GM18505 (cell line): ENCODE measurements around the gene CRYBG3.

Source experiments
- ATAC-seq: cut with Tn5 transposase; IDR thresholded peaks from one replicate; pipeline ENCODE4 v1.9.1; 2021; ENCODE audit not compliant: unreplicated experiment
- POLR2A ChIP-seq: IDR thresholded peaks from 4 replicates; pipeline ENCODE4 v1.6.1; 2011; ENCODE audit warnings: borderline replicate concordance; ENCODE audit not compliant: insufficient read depth, insufficient read length; ENCODE audit errors: extremely low read depth

CRYBG3 gene

GRCh38 chr3:97949743-97950142, 127.9 kb downstream of the CRYBG3 start:
- no peak for TF ChIP-seq POLR2A
- no peak for ATAC-seq

- ATAC-seq = no peak
- no peak for TF ChIP-seq POLR2A
Observed at GRCh38 chr3:97950360-97950759, 128.5 kb downstream of the CRYBG3 start.

- ATAC-seq = no peak
- no peak for TF ChIP-seq POLR2A
Observed at GRCh38 chr3:97952280-97952679, 130.5 kb downstream of the CRYBG3 start.

- no peak for ATAC-seq
- no peak for TF ChIP-seq POLR2A
Observed at GRCh38 chr3:97952872-97953271, 131.1 kb downstream of the CRYBG3 start.

- peak; percentile 72 for ATAC-seq
- TF ChIP-seq POLR2A = no peak
Observed at GRCh38 chr3:97954228-97954827, 132.5 kb downstream of the CRYBG3 start.

- no peak for ATAC-seq
- no peak for TF ChIP-seq POLR2A
Observed at GRCh38 chr3:97956051-97956450, 134.2 kb downstream of the CRYBG3 start.

GRCh38 chr3:97957617-97958311, 136.0 kb downstream of the CRYBG3 start:
- no peak for ATAC-seq
- TF ChIP-seq POLR2A = no peak

GRCh38 chr3:97958396-97958795, 136.6 kb downstream of the CRYBG3 start:
- ATAC-seq = no peak
- no peak for TF ChIP-seq POLR2A

- no peak for TF ChIP-seq POLR2A
- ATAC-seq = no peak
Observed at GRCh38 chr3:97958796-97959195, 137.0 kb downstream of the CRYBG3 start.

- TF ChIP-seq POLR2A = no peak
- ATAC-seq = no peak
Observed at GRCh38 chr3:97959872-97960271, 138.1 kb downstream of the CRYBG3 start.

GRCh38 chr3:97960551-97960950, 138.7 kb downstream of the CRYBG3 start:
- no peak for TF ChIP-seq POLR2A
- no peak for ATAC-seq

GRCh38 chr3:97960993-97961766, 139.4 kb downstream of the CRYBG3 start:
- ATAC-seq = no peak
- no peak for TF ChIP-seq POLR2A

- no peak for ATAC-seq
Observed at GRCh38 chr3:97967966-97968365, 146.2 kb downstream of the CRYBG3 start.

GRCh38 chr3:97968376-97968775, 146.6 kb downstream of the CRYBG3 start:
- ATAC-seq = no peak

More at GRCh38 chr3:97967966-97968365, 146.2 kb downstream of the CRYBG3 start:
- TF ChIP-seq POLR2A = no peak

More at GRCh38 chr3:97968376-97968775, 146.6 kb downstream of the CRYBG3 start:
- no peak for TF ChIP-seq POLR2A
